NCI-H1417 (cell line): ENCODE measurements around the gene EIF4G3.
"Not testable (repeated sequence)": the region's sequence is repeated elsewhere in the genome, so short reads cannot be mapped to it uniquely, and the experiment has no call there.

Source experiments
- DNase-seq, 3 experiments: peaks; one replicate each; lab custom pipeline; 2025; lab: John Stamatoyannopoulos, UW

The EIF4G3 gene

GRCh38 chr1:21152423-21153100 is 24.1 kb downstream of the EIF4G3 start:
- DNase-seq: no peak

DNA sequence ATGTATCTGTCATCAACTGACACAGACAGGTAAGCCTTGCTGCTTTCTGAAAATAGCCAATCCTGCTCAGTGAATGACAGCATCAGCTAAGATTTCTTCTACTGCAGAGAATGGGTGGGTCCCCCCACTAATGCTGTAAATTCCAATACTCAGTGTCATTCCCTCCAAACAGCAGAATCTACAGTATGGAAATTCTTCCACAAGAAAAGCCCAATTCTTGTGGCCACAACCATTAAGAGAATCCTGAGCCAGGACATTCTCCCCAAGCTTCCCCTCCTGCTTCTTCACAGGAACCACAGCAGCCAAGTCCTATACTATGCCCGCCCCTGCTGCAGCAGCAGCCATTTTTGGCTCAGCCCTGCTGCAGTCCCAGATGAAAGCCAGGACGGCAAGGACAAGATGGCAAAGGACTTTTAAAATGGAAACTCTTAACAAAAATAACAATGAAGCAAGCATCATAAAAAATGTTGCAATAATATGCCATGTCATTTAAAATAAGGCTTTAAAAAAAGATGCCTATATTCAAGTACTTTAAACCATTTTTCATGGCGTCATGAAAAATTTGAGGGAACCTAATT is 26.8 kb downstream of the EIF4G3 start:
- no peak for DNase-seq

DNA sequence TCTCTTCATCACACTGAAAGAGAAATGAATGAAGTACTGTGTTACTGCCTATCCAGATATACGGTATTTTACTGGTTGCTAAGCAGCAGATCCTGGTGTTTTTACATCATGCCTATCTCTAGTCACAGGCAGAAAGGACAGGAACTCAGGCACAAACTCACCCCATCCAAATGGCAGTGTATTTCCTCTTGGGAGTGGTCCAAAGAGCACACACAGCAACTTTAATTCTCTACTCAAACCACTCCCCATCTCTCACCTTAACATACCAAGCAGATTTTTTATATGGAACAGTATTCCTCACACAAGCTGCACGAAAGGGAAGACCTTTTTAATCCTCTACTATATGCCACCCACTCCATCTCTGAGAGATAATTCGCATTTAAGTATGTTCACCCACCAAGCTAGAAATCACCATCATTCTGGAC is 27.3 kb downstream of the EIF4G3 start:
- DNase-seq: peak in 1 of 3 experiments; percentile 11

DNA sequence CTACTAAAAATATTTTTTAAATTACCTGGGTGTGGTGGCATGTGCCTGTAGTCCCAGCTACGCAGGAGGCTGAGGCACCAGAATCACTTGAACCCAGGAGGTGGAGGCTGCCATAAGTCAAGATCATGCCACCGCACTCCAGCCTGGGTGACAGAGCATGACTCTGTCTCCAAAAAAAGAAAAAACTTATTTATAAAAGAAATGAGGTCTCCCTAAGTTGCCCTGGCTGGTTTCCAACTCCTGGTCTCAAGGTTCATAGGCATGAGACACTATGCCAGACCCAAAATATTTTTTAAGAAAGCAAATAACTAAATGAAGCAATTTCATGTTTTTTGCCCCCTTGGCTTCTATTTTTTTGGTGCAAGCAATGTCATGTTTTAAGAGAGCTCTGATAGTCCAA is 32.9 kb downstream of the EIF4G3 start:
- DNase-seq: no peak

- no peak for DNase-seq
Measured at GRCh38 chr1:21143138-21143537, 33.6 kb downstream of the EIF4G3 start.

DNA sequence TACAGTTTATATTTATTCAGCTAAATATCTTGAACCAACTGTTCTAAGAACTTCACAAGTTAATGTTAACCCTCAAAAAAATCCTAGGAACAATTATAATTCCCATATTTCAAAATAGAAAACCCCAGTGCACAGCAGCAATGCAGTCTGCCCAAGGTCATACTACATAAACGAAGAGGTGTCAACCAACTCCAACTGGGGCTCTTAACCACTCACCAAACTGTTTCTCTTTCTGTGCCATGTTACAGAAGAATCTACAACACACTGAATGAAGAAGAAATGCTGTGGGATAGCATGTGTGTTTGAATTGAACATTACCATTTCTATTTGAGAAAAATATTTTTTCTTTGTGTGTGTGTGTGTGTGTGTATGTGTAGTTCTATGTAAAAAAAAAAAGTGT is 35.7 kb downstream of the EIF4G3 start:
- DNase-seq: no peak

DNA sequence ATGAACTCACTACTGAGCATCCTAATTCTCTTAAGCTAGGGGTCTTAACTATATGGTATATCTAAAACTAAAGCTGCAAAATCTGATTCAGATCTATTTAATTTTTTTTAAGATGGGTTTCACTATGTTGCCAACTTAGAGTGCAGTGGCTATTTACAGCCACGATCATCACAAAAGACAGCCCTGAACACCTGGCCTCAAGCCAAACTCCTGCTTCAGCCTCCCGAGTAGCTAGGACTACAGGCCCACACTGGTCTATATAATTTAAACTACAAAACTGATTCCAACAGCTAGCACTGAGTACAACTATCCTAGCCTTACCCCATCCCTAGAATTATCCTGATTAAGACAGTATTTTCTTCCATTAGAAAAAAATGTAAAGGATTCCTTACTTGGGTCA is 37.1 kb downstream of the EIF4G3 start:
- DNase-seq: peak; percentile 13 to 61 (median 18)

DNA sequence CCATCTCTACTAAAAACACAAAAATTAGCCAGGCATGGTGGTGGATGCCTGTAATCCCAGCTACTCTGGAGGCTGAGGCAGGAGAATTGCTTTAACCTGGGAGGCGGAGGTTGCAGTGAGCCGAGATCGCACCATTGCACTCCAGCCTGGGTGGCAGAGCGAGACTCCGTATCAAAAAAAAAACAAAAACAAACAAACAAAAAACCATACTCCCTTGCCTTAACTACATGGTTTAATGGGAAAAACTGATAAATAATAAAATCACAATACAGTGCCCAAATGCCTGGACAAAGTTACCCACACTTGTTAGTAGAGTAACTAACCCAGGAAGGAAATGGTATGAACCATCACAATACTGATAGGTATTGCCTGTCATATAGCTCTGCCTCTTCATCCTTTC is 40.4 kb downstream of the EIF4G3 start:
- not testable (repeated sequence) for DNase-seq

DNA sequence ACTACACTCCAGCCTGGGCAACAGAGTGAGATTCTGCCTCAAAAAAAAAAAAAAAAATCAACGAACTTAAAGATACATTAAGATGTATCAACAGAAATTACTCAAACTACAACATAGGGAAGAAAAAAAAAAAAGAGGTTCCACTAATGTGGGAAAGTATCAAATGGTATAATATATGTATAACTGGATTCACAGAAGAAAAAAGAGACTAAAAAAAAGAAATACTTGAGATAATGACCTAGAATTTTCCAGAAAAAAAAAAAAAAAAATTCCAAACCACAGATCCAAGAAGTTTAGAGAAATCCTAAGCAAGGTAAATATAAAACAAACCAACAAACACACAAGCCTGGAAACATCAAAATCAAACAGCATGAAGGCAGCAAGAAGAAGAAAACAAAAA is 45.5 kb downstream of the EIF4G3 start:
- no peak for DNase-seq

GRCh38 chr1:21129407-21129806 is 47.3 kb downstream of the EIF4G3 start:
- DNase-seq: no peak

GRCh38 chr1:21126324-21126723 is 50.4 kb downstream of the EIF4G3 start:
- peak in 2 of 3 experiments; percentile 1 to 16 for DNase-seq

- DNase-seq: no peak
Measured at GRCh38 chr1:21124846-21125245, 51.9 kb downstream of the EIF4G3 start.

- DNase-seq: no peak
Measured at GRCh38 chr1:21123287-21123948, 53.3 kb downstream of the EIF4G3 start.

DNA sequence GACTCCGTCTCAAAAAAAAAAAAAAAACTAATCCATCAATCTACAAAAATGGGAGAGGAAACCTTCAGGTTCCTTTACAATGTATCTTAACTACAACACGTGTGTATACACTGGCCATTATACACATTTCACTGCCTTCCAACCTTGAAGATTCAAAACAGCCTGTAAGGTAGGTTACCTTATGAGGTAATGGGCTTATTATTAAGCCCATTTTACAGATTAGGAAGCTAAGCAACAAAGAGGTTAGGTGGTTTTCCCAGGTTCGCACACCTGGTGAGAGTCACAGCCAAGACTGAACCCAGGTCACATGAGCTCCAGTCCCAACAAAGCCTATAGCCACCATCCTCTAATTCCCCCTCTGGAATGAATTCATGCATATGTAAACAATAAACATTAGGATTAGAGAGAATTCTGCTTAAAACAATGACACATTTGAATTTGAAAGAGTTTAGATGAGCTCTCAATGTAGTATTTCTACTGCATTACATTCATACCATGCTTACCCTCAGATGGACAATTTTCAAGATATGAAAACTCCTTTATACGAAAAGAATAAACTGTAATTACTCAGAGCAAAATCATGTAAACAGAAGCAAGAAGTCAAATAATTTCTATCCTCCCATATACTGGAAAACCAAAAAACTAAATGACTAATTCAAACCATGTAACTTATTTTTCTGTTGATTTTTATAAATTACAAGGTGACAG is 54.8 kb downstream of the EIF4G3 start:
- no peak for DNase-seq

DNA sequence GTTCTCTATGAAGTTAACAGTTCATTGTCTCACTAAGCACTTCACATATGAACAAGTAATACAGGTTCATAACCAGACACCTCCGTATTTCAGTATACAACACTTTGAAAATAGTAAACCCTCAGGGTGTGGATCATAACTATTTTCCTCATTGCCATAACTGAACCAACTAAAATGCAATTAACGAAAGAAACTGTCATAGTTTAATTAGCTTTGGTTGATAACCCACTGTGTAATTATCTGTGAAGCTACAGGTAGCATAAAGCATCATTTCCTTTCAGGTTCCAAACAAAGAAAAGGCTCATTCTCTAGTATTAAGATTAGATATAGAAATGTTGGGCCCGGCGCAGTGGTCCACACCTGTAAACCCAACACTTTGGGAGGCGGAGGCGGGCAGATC is 58.5 kb downstream of the EIF4G3 start:
- DNase-seq: peak in 1 of 3 experiments; percentile 8

DNA sequence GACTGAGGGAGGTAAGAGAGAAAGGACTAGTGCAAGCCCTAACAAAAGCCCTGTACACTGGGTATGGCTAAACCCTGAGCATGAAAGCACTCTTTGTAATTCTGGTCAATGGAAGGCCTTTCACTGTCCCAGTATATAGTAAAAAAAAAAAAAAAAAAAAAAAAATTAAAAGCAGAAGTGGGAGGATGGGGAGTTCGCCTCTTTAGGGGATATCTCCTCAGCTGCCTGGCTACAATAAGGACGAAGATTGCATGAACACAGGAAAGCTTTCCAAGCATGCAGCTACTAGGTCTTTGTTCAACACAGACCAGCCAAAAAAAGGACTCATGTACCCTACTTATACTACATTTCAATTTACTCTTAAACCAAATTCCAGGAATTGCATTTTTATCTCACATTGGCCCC is 59.1 kb downstream of the EIF4G3 start:
- no peak for DNase-seq

- DNase-seq: no peak
Measured at GRCh38 chr1:21117159-21117558, 59.5 kb downstream of the EIF4G3 start.

GRCh38 chr1:21115098-21115760 is 61.5 kb downstream of the EIF4G3 start:
- DNase-seq: no peak

DNA sequence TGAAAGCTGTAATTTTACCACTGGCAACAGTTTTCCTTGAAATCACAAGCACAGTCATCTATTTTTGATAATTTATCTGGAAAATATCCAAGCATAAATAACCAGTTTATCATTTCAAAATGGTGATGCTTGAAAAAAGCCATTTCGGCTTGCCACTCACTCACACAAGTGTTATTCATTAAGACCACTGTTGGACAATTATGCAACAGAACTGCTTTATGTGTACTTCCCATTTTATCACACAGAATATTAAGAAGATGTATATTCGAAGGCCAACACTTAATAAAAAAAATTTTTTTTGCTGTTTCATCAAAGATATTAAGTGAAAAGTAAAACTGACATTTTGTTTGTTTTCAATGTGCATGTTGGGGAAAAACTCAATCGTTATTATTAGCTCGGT is 62.3 kb downstream of the EIF4G3 start:
- DNase-seq: no peak

- no peak for DNase-seq
Measured at GRCh38 chr1:21110163-21110562, 66.5 kb downstream of the EIF4G3 start.

DNA sequence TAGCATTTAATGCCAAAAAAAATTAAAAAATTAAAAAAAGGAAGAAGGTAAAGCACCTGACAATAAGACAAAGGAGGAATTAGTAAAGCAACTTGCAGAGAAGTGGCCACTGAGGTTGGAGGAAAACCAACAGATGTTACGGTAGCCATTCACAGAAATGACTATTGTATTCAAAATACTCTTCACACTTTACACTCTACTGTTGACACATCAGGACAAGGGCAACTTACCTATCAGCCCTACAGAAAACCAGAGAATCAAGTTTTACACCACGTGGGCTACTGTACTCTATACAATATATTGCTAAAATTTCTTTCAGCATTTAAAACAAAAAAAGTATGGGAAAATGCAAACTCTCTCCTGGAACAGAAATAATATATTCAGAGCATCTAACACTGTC is 70.0 kb downstream of the EIF4G3 start:
- DNase-seq: no peak

- no peak for DNase-seq
Measured at GRCh38 chr1:21106238-21106637, 70.5 kb downstream of the EIF4G3 start.
